GM12878 (cell line): ENCODE data around the gene ECI1. TPM values are rescaled to one million over a fixed set of nuclear protein-coding genes. Genes with fewer than 3 reads are reported as not detected.

Source experiments
- BMI1 ChIP-seq: fragments of 450-650 bp; IDR thresholded peaks from 2 replicates; pipeline ENCODE4 v1.6.1; 2016; ENCODE audit warnings: mild to moderate bottlenecking, moderate library complexity, borderline replicate concordance
- CBX5 ChIP-seq: sonication (generic); IDR thresholded peaks from 2 replicates; pipeline ENCODE4 v1.6.1; 2016; ENCODE audit warnings: low read depth, moderate library complexity, mild to moderate bottlenecking, inconsistent platforms
- CREM ChIP-seq: IDR thresholded peaks from 2 replicates; pipeline ENCODE4 v1.6.1; 2014; ENCODE audit warnings: antibody characterized with exemption, low read depth
- DPF2 ChIP-seq: fragments of 450-650 bp; IDR thresholded peaks from 2 replicates; pipeline ENCODE4 v1.6.1; 2017; ENCODE audit warnings: mild to moderate bottlenecking
- E4F1 ChIP-seq: fragments of 450-650 bp; IDR thresholded peaks from 2 replicates; pipeline ENCODE4 v1.6.1; 2018; ENCODE audit warnings: borderline replicate concordance, mild to moderate bottlenecking; ENCODE audit not compliant: partially characterized antibody
- HDAC6 ChIP-seq: fragments of 200-600 bp; sonication (generic); IDR thresholded peaks from one replicate; pipeline ENCODE4 v1.8.0; 2017; ENCODE audit warnings: antibody characterized with exemption; ENCODE audit not compliant: unreplicated experiment
- MXI1 ChIP-seq: fragments of 150-350 bp; IDR thresholded peaks from 2 replicates; pipeline ENCODE4 v1.6.1; 2011; ENCODE audit warnings: low read depth, mild to moderate bottlenecking, inconsistent platforms, low read length, improper control_type of control experiment
- NBN ChIP-seq: fragments of 450-650 bp; IDR thresholded peaks from 2 replicates; pipeline ENCODE4 v1.6.1; 2016
- NR2C2 ChIP-seq: IDR thresholded peaks from 2 replicates; pipeline ENCODE4 v1.6.1; 2011; ENCODE audit warnings: borderline replicate concordance, low read depth; ENCODE audit not compliant: control insufficient read depth, insufficient read length
- PBX3 ChIP-seq: IDR thresholded peaks from 2 replicates; pipeline ENCODE4 v1.6.1; 2011; ENCODE audit warnings: mild to moderate bottlenecking, low read depth, low read length, moderate library complexity; ENCODE audit not compliant: insufficient replicate concordance
- POLR2AphosphoS2 ChIP-seq: IDR thresholded peaks from 2 replicates; pipeline ENCODE4 v1.6.1; 2011; ENCODE audit warnings: low read depth, mild to moderate bottlenecking, low read length, improper control_type of control experiment, moderate library complexity
- RB1 ChIP-seq: fragments of 450-650 bp; formaldehyde crosslinking; IDR thresholded peaks from 2 replicates; pipeline ENCODE4 v1.6.1; 2017; ENCODE audit warnings: mild to moderate bottlenecking, borderline replicate concordance
- RBBP5 ChIP-seq: fragments of 200-600 bp; sonication (generic); conservative IDR thresholded peaks from 2 replicates; pipeline ENCODE4 v1.6.1; 2016
- RFX5 ChIP-seq: IDR thresholded peaks from 2 replicates; pipeline ENCODE4 v1.6.1; 2011; ENCODE audit warnings: low read depth, low read length, improper control_type of control experiment
- SMAD1 ChIP-seq: fragments of 450-650 bp; IDR thresholded peaks from 2 replicates; pipeline ENCODE4 v1.6.1; 2018; ENCODE audit warnings: mild to moderate bottlenecking, low read depth; ENCODE audit not compliant: partially characterized antibody
- SP1 ChIP-seq: IDR thresholded peaks from one replicate; pipeline ENCODE4 v1.6.1; 2011; ENCODE audit warnings: low read depth, low read length
- SREBF2 ChIP-seq: IDR thresholded peaks from 2 replicates; pipeline ENCODE4 v1.6.1; 2012; ENCODE audit warnings: mild to moderate bottlenecking, low read length
- SUPT20H ChIP-seq: IDR thresholded peaks from 2 replicates; pipeline ENCODE4 v1.6.1; 2011; ENCODE audit warnings: low read depth, mild to moderate bottlenecking, low read length, moderate library complexity, borderline replicate concordance; ENCODE audit not compliant: control insufficient read depth
- TAF1 ChIP-seq: IDR thresholded peaks from 2 replicates; pipeline ENCODE4 v1.6.1; 2011; ENCODE audit warnings: mild to moderate bottlenecking, low read depth, low read length, borderline replicate concordance
- TCF7 ChIP-seq: IDR thresholded peaks from 2 replicates; pipeline ENCODE4 v1.6.1; 2014; ENCODE audit warnings: antibody characterized with exemption, borderline replicate concordance
- USF2 ChIP-seq: IDR thresholded peaks from 2 replicates; pipeline ENCODE4 v1.6.1; 2011; ENCODE audit warnings: low read depth, low read length, improper control_type of control experiment, borderline replicate concordance
- ZNF592 ChIP-seq: fragments of 450-650 bp; IDR thresholded peaks from 2 replicates; pipeline ENCODE4 v1.6.1; 2017; ENCODE audit warnings: mild to moderate bottlenecking, moderate library complexity
- ZNF622 ChIP-seq: fragments of 450-650 bp; IDR thresholded peaks from 2 replicates; pipeline ENCODE4 v1.6.1; 2017; ENCODE audit warnings: mild to moderate bottlenecking, inconsistent platforms
- polyA plus RNA-seq, 11 experiments: library from polyadenylated mRNA; depleted of rRNA in 4 of 11; unstranded in 6 of 11; stranded (reverse) in 5 of 11; fragments of >200 nt; fragmentation: Nextera tagmentation in 4 of 11; fragmentation: Illumina TruSeq in 1 of 11; extraction: Ambion mirVana in 4 of 11; extraction: Trizol in 1 of 11; gene quantifications; 1 replicate in 1 of 11; 2 replicates in 10 of 11; pipeline versions ENCODE4 v1.2.1 to v1.2.3, GENCODE V29; 2011 to 2016; ENCODE audit warnings: inconsistent platforms in 2 of 11, missing spikeins in 2 of 11, low read depth in 1 of 11
- total RNA-seq, 4 experiments: library from RNA; depleted of rRNA in 3 of 4; stranded (reverse); fragments of >200 nt in 3 of 4; fragmentation: Illumina TruSeq in 1 of 4; extraction: Trizol in 1 of 4; gene quantifications; 2 replicates each; pipeline versions ENCODE4 v1.2.1 to v1.2.3, GENCODE V29; 2013 to 2021

Gene ECI1
- total and polyA plus RNA-seq, 10 of the 15 experiments (the other 5 are each of a cell fraction or from before 2014, with no cell fraction given): 2.2 to 82.1 (median 24.8) TPM

GRCh38 chr16:2267913-2268666, 16.7 kb upstream of the ECI1 start, which contains the start of gene RNPS1 (continued):
- TF ChIP-seq TCF7 (no peak), TAF1 (peak; percentile 89), BMI1 (no peak), SREBF2 (no peak), CBX5 (no peak), ZNF592 (no peak; the same call in 1 of the 2 replicates), PBX3 (no peak), SMAD1 (peak; percentile 78), NR2C2 (no peak), USF2 (no peak), SP1 (peak; percentile 59), MXI1 (peak; percentile 81), CREM (peak; percentile 100), E4F1 (peak; percentile 89), HDAC6 (peak; percentile 73), DPF2 (peak; percentile 37; the same call in 1 of the 2 replicates), ZNF622 (no peak), RB1 (peak; percentile 99), SUPT20H (no peak), RFX5 (no peak), RBBP5 (peak; percentile 92; the same call in 1 of the 2 replicates), POLR2AphosphoS2 (peak; percentile 92), NBN (peak; percentile 100)
